ENCODE data around the gene SRPRB.
"Not testable (repeated sequence)": the region's sequence is repeated elsewhere in the genome, so short reads cannot be mapped to it uniquely, and the experiment has no call there.

Gene SRPRB

GRCh38 chr3:133765256-133765655, 40.4 kb upstream of the SRPRB start:
- H3K4me1 ChIP-seq (ENCODE audit: control insufficient read depth, insufficient read depth, low read length): no peaks in the 10 kb centered on the region
- H3K27me3 ChIP-seq (ENCODE audit: control insufficient read depth, insufficient read depth, low read length): no peaks in the 10 kb centered on the region
- H3K9ac ChIP-seq (ENCODE audit: low read length): no peak overlapping the region
- no peaks in the 10 kb centered on the region for H3K36me3 ChIP-seq (ENCODE audit: control insufficient read depth, insufficient read depth, low read length)
- no peak overlapping the region for H3K4me3 ChIP-seq (ENCODE audit: low read length)
- H3K9me3 ChIP-seq (ENCODE audit: control insufficient read depth, low read length): no peaks in the 10 kb centered on the region

DNA sequence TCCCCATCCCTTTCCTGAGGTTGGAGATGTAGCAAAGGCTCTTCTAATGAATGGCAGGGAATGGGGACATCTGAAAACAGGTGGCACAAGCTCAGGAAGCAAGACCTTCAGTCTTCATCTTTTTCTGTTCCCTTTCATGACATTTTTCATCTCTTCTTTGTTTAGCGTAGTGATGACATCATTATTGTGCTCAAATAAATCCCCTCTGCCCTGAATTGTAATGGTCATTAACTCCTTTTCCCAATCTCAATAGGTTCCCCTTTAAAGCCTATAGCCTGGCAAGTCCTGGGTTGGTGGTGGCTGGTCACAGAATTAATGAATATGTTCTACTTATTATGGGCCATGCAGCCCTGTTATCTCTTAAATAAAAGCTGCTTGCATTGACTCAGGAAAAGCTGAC, 38.0 kb upstream of the SRPRB start:
- H3K36me3 ChIP-seq (ENCODE audit: control insufficient read depth, insufficient read depth, low read length): no peaks in the 10 kb centered on the region

GRCh38 chr3:133769536-133769935, 36.1 kb upstream of the SRPRB start:
- Histone ChIP-seq H3K4me1 (ENCODE audit: control insufficient read depth, insufficient read depth, low read length) (no peaks in the 10 kb centered on the region), H3K4me3 (ENCODE audit: low read length) (no peak overlapping the region), H3K36me3 (ENCODE audit: control insufficient read depth, insufficient read depth, low read length) (no peaks in the 10 kb centered on the region), H3K27me3 (ENCODE audit: control insufficient read depth, insufficient read depth, low read length) (no peaks in the 10 kb centered on the region), H3K9ac (ENCODE audit: low read length) (no peak overlapping the region), H3K9me3 (ENCODE audit: control insufficient read depth, low read length) (no peaks in the 10 kb centered on the region)

More for the DNA sequence above, 38.0 kb upstream of the SRPRB start:
- H3K4me1 ChIP-seq (ENCODE audit: control insufficient read depth, insufficient read depth, low read length): no peaks in the 10 kb centered on the region
- no peaks in the 10 kb centered on the region for H3K9me3 ChIP-seq (ENCODE audit: control insufficient read depth, low read length)
- no peak overlapping the region for H3K4me3 ChIP-seq (ENCODE audit: low read length)
- no peak overlapping the region for H3K9ac ChIP-seq (ENCODE audit: low read length)
- H3K27me3 ChIP-seq (ENCODE audit: control insufficient read depth, insufficient read depth, low read length): no peaks in the 10 kb centered on the region

GRCh38 chr3:133773732-133774131, 31.9 kb upstream of the SRPRB start:
- Histone ChIP-seq H3K36me3 (ENCODE audit: control insufficient read depth, insufficient read depth, low read length) (no peaks in the 10 kb centered on the region), H3K27me3 (ENCODE audit: control insufficient read depth, insufficient read depth, low read length) (no peaks in the 10 kb centered on the region), H3K9me3 (ENCODE audit: control insufficient read depth, low read length) (no peaks in the 10 kb centered on the region), H3K4me3 (ENCODE audit: low read length) (no peak overlapping the region), H3K9ac (ENCODE audit: low read length) (no peak overlapping the region), H3K4me1 (ENCODE audit: control insufficient read depth, insufficient read depth, low read length) (no peaks in the 10 kb centered on the region)

- no peaks in the 10 kb centered on the region for H3K36me3 ChIP-seq (ENCODE audit: control insufficient read depth, insufficient read depth, low read length)
- H3K27me3 ChIP-seq (ENCODE audit: control insufficient read depth, insufficient read depth, low read length): no peaks in the 10 kb centered on the region
These were observed 30.3 kb upstream of the SRPRB start for GRCh38 chr3:133775309-133775708.

GRCh38 chr3:133775835-133776234, 29.8 kb upstream of the SRPRB start:
- H3K36me3 ChIP-seq (ENCODE audit: control insufficient read depth, insufficient read depth, low read length): no peaks in the 10 kb centered on the region
- H3K4me1 ChIP-seq (ENCODE audit: control insufficient read depth, insufficient read depth, low read length): no peaks in the 10 kb centered on the region
- no peaks in the 10 kb centered on the region for H3K9me3 ChIP-seq (ENCODE audit: control insufficient read depth, low read length)
- no peak overlapping the region for H3K9ac ChIP-seq (ENCODE audit: low read length)
- H3K27me3 ChIP-seq (ENCODE audit: control insufficient read depth, insufficient read depth, low read length): no peaks in the 10 kb centered on the region
- H3K4me3 ChIP-seq (ENCODE audit: low read length): no peak overlapping the region

More at GRCh38 chr3:133775309-133775708, 30.3 kb upstream of the SRPRB start:
- no peak overlapping the region for H3K9ac ChIP-seq (ENCODE audit: low read length)
- no peak overlapping the region for H3K4me3 ChIP-seq (ENCODE audit: low read length)
- no peaks in the 10 kb centered on the region for H3K9me3 ChIP-seq (ENCODE audit: control insufficient read depth, low read length)
- H3K4me1 ChIP-seq (ENCODE audit: control insufficient read depth, insufficient read depth, low read length): no peaks in the 10 kb centered on the region

DNA sequence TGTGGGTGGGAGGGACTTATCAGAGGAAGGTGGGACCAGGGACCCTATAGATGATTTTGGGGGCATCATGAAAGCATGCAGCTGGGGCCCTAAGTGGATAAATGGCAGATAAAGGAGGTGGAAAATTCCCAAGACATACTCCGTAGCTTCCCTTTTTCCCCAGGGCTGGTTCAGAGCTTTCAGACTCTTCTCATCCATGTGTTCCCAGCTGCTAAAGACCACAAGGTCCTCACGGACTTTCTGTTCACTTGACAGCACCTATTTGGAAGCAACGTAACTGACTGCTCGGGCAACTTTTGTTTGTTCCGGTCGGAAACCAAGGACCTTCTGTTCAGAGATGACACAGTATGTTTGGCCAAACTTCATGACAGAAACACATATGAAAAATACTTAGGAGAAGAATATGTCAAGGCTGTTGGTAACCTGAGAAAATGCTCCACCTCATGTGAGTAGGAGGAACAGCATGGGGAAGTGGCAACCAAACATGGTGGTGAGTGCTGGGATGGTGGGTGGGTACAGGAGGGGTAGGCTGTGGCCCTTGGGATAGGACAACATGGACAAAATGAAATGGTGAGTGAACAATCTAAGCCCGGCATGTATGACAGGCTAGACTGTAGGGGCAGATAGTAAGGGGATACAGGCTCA, 28.7 kb upstream of the SRPRB start:
- Histone ChIP-seq H3K27me3 (ENCODE audit: control insufficient read depth, insufficient read depth, low read length) (no peaks in the 10 kb centered on the region), H3K4me1 (ENCODE audit: control insufficient read depth, insufficient read depth, low read length) (no peaks in the 10 kb centered on the region), H3K36me3 (ENCODE audit: control insufficient read depth, insufficient read depth, low read length) (no peaks in the 10 kb centered on the region), H3K4me3 (ENCODE audit: low read length) (no peak overlapping the region), H3K9ac (ENCODE audit: low read length) (no peak overlapping the region), H3K9me3 (ENCODE audit: control insufficient read depth, low read length) (no peaks in the 10 kb centered on the region)

DNA sequence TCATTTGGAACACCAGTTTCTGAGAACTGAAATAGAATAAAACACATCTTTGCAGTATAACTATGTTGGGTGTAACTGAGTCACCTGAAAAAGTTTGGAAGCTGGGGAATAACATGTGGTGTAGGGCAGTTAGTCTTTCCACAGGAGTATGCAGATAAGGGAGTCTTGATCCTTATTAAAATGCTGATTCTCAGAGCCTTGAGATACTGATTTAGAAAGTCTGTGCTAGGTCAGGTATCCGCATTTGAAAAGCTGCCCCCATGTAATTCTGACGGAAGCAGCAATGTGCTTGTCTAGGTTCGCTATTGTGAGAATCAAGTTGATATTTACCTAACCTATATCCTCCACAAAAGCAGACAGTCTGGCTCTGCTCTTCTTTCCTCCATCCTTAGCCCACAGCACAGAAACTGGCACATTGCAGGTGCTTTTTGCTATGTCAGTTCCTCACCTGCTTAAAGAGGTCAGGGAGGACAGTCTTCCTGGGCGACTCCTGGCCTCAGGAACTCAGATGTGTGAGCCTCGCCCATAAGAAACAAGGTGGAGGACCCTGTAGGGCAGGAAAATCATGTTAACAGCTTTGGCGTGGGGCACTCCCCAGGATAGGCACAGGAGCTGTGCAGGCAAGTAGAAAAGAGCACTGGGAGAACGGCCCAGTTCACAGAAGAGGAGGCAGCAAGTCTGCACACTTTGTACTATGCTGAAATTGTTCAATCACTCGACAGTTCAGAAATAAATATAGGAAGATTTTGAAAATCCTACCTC, 27.6 kb upstream of the SRPRB start:
- no peaks in the 10 kb centered on the region for H3K4me1 ChIP-seq (ENCODE audit: control insufficient read depth, insufficient read depth, low read length)
- no peaks in the 10 kb centered on the region for H3K27me3 ChIP-seq (ENCODE audit: control insufficient read depth, insufficient read depth, low read length)
- no peak overlapping the region for H3K9ac ChIP-seq (ENCODE audit: low read length)
- H3K4me3 ChIP-seq (ENCODE audit: low read length): no peak overlapping the region
- H3K36me3 ChIP-seq (ENCODE audit: control insufficient read depth, insufficient read depth, low read length): no peaks in the 10 kb centered on the region
- H3K9me3 ChIP-seq (ENCODE audit: control insufficient read depth, low read length): no peaks in the 10 kb centered on the region

- Histone ChIP-seq H3K9ac (ENCODE audit: low read length) (no peak overlapping the region), H3K36me3 (ENCODE audit: control insufficient read depth, insufficient read depth, low read length) (no peaks in the 10 kb centered on the region)
These were observed 25.9 kb upstream of the SRPRB start for GRCh38 chr3:133779626-133780203.

DNA sequence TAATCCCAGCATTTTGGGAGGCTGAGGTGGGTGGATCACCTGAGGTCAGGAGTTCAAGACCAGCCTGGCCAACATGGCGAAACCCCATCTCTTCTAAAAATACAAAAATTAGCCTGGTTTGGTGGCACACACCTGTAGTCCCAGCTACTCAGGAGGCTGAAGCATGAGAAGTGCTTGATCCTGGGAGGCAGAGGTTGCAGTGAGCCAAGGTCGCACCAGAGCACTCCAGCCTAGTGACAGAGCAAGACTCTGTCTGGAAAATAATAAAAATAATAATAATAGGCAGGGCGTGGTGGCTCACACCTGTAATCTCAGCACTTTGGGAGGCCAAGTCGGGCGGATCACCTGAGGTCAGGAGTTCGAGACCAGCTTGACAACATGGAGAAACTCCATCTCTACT, 24.9 kb upstream of the SRPRB start:
- not testable (repeated sequence) for H3K4me1 ChIP-seq (ENCODE audit: control insufficient read depth, insufficient read depth, low read length); H3K4me3 ChIP-seq (ENCODE audit: low read length); H3K36me3 ChIP-seq (ENCODE audit: control insufficient read depth, insufficient read depth, low read length); H3K9me3 ChIP-seq (ENCODE audit: control insufficient read depth, low read length); H3K27me3 ChIP-seq (ENCODE audit: control insufficient read depth, insufficient read depth, low read length); H3K9ac ChIP-seq (ENCODE audit: low read length)

More at GRCh38 chr3:133779626-133780203, 25.9 kb upstream of the SRPRB start:
- no peaks in the 10 kb centered on the region for H3K4me1 ChIP-seq (ENCODE audit: control insufficient read depth, insufficient read depth, low read length)
- H3K9me3 ChIP-seq (ENCODE audit: control insufficient read depth, low read length): no peaks in the 10 kb centered on the region
- H3K4me3 ChIP-seq (ENCODE audit: low read length): no peak overlapping the region
- H3K27me3 ChIP-seq (ENCODE audit: control insufficient read depth, insufficient read depth, low read length): no peaks in the 10 kb centered on the region

DNA sequence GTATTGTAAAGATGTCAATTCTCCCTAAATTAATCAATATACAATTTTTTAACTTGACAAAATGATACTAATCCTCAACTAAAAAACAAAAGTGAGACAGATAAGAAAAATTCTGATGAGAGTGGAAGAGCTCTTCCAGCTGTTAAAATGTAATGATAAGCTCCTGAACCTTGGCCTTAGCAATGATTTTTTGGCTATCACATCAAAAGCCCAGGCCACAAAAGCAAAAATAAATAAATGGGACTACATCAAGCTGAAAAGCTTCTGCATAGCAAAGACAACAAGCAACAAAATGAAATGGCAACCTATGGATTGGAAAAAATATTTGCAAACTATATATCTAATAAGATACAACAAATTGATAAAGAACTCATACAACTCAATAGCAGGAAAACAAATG, 24.0 kb upstream of the SRPRB start:
- Histone ChIP-seq H3K4me1 (ENCODE audit: control insufficient read depth, insufficient read depth, low read length) (no peaks in the 10 kb centered on the region), H3K36me3 (ENCODE audit: control insufficient read depth, insufficient read depth, low read length) (no peaks in the 10 kb centered on the region), H3K27me3 (ENCODE audit: control insufficient read depth, insufficient read depth, low read length) (no peaks in the 10 kb centered on the region), H3K4me3 (ENCODE audit: low read length) (no peak overlapping the region), H3K9me3 (ENCODE audit: control insufficient read depth, low read length) (no peaks in the 10 kb centered on the region), H3K9ac (ENCODE audit: low read length) (no peak overlapping the region)

- Histone ChIP-seq H3K9me3 (ENCODE audit: control insufficient read depth, low read length) (no peaks in the 10 kb centered on the region), H3K9ac (ENCODE audit: low read length) (no peak overlapping the region), H3K4me3 (ENCODE audit: low read length) (no peak overlapping the region), H3K4me1 (ENCODE audit: control insufficient read depth, insufficient read depth, low read length) (no peaks in the 10 kb centered on the region), H3K27me3 (ENCODE audit: control insufficient read depth, insufficient read depth, low read length) (no peaks in the 10 kb centered on the region), H3K36me3 (ENCODE audit: control insufficient read depth, insufficient read depth, low read length) (no peaks in the 10 kb centered on the region)
These were observed 23.2 kb upstream of the SRPRB start for GRCh38 chr3:133782454-133782853.
